HepG2 (cell line): ENCODE results near the gene SPRR4. TPM values are rescaled to one million over a fixed set of nuclear protein-coding genes. Genes with fewer than 3 reads are reported as not detected.

Experiments
- ATAC-seq: fragments of 200-7000 bp; cut with Tn5 transposase; 3 replicates; pipeline ENCODE4 v1.9.1; 2020; ENCODE audit warnings: mild to moderate bottlenecking, moderate library complexity
- Bru-seq: library from RNA; stranded (reverse); fragments of 400-500 nt; gene quantifications from one replicate; lab custom pipeline; 2021; lab: Mats Ljungman, UMichigan
- BruChase-seq, 2 experiments: library from RNA; stranded (reverse); fragments of 400-500 nt; gene quantifications; one replicate each; lab custom pipeline; 2021; lab: Mats Ljungman, UMichigan
- BruUV-seq: library from RNA; stranded (reverse); fragments of 400-500 nt; replicated peaks from 2 replicates; lab custom pipeline; 2021; lab: Mats Ljungman, UMichigan
- CTCF ChIA-PET: fragments of 300-600 bp; formaldehyde crosslinking; extraction: SDS; loops from one replicate; lab custom pipeline; 2021; ENCODE audit warnings: low total read pairs, inconsistent platforms, low intra/inter-chr PET ratio; lab: Yijun Ruan, JAX
- POLR2A ChIA-PET: fragments of 350-600 bp; sonication (Branson Sonifier 250); formaldehyde crosslinking; loops from one replicate; lab custom pipeline; 2020; ENCODE audit warnings: antibody characterized with exemption, inconsistent platforms; lab: Yijun Ruan, JAX
- DNase-seq: peaks from one replicate; pipeline ENCODE4 v3.0.0-alpha.2; 2015; ENCODE audit warnings: low spot score
- FAIRE-seq: peaks from 3 replicates; lab custom pipeline; 2011; peaks lifted over from hg19 to GRCh38; lab: Jason Lieb, UNC
- H2AFZ ChIP-seq: one replicate; pipeline ENCODE4 v1.6.1; 2011; ENCODE audit warnings: low read length, inconsistent platforms
- H3K27ac ChIP-seq: fragments of 300-600 bp; 3 replicates; pipeline ENCODE4 v1.8.0; 2011; ENCODE audit warnings: mixed run types, mild to moderate bottlenecking, mixed read lengths, low read length, inconsistent platforms; ENCODE audit not compliant: insufficient read depth; ENCODE audit errors: extremely low read length
- H3K27me3 ChIP-seq, 2 experiments: fragments of 200-600 bp in 1 of 2; 2 replicates in 1 of 2; 3 replicates in 1 of 2; pipeline versions ENCODE4 v1.6.0 to v1.8.0; 2011; ENCODE audit warnings: low read length in 2 of 2, mild to moderate bottlenecking in 2 of 2, moderate library complexity in 2 of 2, inconsistent platforms in 1 of 2; ENCODE audit not compliant: insufficient read depth in 2 of 2, control insufficient read depth in 1 of 2
- H3K36me3 ChIP-seq, 2 experiments: fragments of 200-600 bp in 1 of 2; replicated peaks in 1 of 2; 2 replicates in 1 of 2; 3 replicates in 1 of 2; pipeline versions ENCODE4 v1.5.1 to v1.8.0; 2011; ENCODE audit warnings: low read length in 2 of 2, inconsistent platforms in 1 of 2; ENCODE audit not compliant: insufficient read depth in 2 of 2, control insufficient read depth in 1 of 2
- H3K4me1 ChIP-seq: 2 replicates; pipeline ENCODE4 v1.5.1; 2012; ENCODE audit warnings: low read length, inconsistent platforms; ENCODE audit not compliant: insufficient read depth
- H3K4me2 ChIP-seq: 2 replicates; pipeline ENCODE4 v1.6.0; 2011; ENCODE audit warnings: low read depth, low read length, inconsistent platforms
- H3K4me3 ChIP-seq, 3 experiments: fragments of 200-600 bp in 1 of 3; sonication (generic), shearing (Covaris generic) in 1 of 3; replicated peaks in 1 of 3; 2 replicates each; pipeline ENCODE4 v1.5.1; 2011 to 2016; ENCODE audit warnings: low read length in 3 of 3, inconsistent platforms in 2 of 3, low read depth in 2 of 3, mild to moderate bottlenecking in 2 of 3, control low read depth in 1 of 3, mixed read lengths in 1 of 3; ENCODE audit not compliant: insufficient read depth in 1 of 3
- H3K79me2 ChIP-seq: one replicate; pipeline ENCODE4 v1.6.1; 2011; ENCODE audit warnings: low read length, inconsistent platforms; ENCODE audit not compliant: insufficient read depth
- H3K9ac ChIP-seq: 2 replicates; pipeline ENCODE4 v1.6.0; 2011; ENCODE audit warnings: mild to moderate bottlenecking, low read depth, low read length, inconsistent platforms; ENCODE audit not compliant: insufficient read depth
- H3K9me3 ChIP-seq: 2 replicates; pipeline ENCODE4 v1.5.1; 2012; ENCODE audit warnings: mild to moderate bottlenecking, low read length
- H4K20me1 ChIP-seq: 2 replicates; pipeline ENCODE4 v1.6.0; 2011; ENCODE audit warnings: inconsistent platforms, mild to moderate bottlenecking, low read length, moderate library complexity; ENCODE audit not compliant: insufficient read depth
- ARNT2 ChIP-seq: sonication (generic); formaldehyde crosslinking; IDR thresholded peaks from 2 replicates; pipeline ENCODE4 v1.8.0; 2022; ENCODE audit warnings: mild to moderate bottlenecking, low read depth, missing genetic modification reagents, moderate library complexity
- HMGA1 ChIP-seq: sonication (generic); formaldehyde crosslinking; conservative IDR thresholded peaks from 2 replicates; pipeline ENCODE4 v1.4.0; 2020; ENCODE audit warnings: missing genetic modification reagents
- HOXA5 ChIP-seq: sonication (generic); formaldehyde crosslinking; IDR thresholded peaks from 2 replicates; pipeline ENCODE4 v1.4.0; 2020; ENCODE audit warnings: missing genetic modification reagents
- ISL2 ChIP-seq: sonication (generic); formaldehyde crosslinking; IDR thresholded peaks from 2 replicates; pipeline ENCODE4 v1.5.0; 2020; ENCODE audit warnings: missing genetic modification reagents
- KLF13 ChIP-seq: sonication (generic); formaldehyde crosslinking; IDR thresholded peaks from 2 replicates; pipeline ENCODE4 v1.4.0; 2020; ENCODE audit warnings: mild to moderate bottlenecking, missing genetic modification reagents
- MED13 ChIP-seq: sonication (generic); formaldehyde crosslinking; IDR thresholded peaks from 2 replicates; pipeline ENCODE4 v1.5.0; 2020; ENCODE audit warnings: missing genetic modification reagents
- NFKB2 ChIP-seq: sonication (generic); formaldehyde crosslinking; IDR thresholded peaks from 2 replicates; pipeline ENCODE4 v1.4.0; 2020; ENCODE audit warnings: missing genetic modification reagents, borderline replicate concordance
- ZFP36 ChIP-seq: fragments of 150-350 bp; IDR thresholded peaks from 2 replicates; pipeline ENCODE4 v1.6.1; 2018; ENCODE audit warnings: borderline replicate concordance, low read length, low read depth; ENCODE audit not compliant: partially characterized antibody
- ZNF274 ChIP-seq: sonication (generic); formaldehyde crosslinking; IDR thresholded peaks from 2 replicates; pipeline ENCODE4 v1.5.1; 2020; ENCODE audit warnings: mild to moderate bottlenecking, missing genetic modification reagents
- ZNF333 ChIP-seq: sonication (generic); formaldehyde crosslinking; IDR thresholded peaks from 2 replicates; pipeline ENCODE4 v1.4.0; 2020; ENCODE audit warnings: mild to moderate bottlenecking, missing genetic modification reagents, borderline replicate concordance
- WGBS: methylation state at CpG from one replicate; pipeline ENCODE4 v1.1.6; 2017; ENCODE audit warnings: low lambda C conversion rate; 5-methylcytosine and 5-hydroxymethylcytosine counted together
- in situ Hi-C: cut with HindIII; loops from 2 replicates; pipeline ENCODE4 v1.10.0; 2017; ENCODE audit warnings: low pct_unique_long_range_greater_than_20kb; ENCODE audit not compliant: extremely low pct_ligation_motif_present
- intact Hi-C: fragments of 100-400 bp; cut with micrococcal nuclease; formaldehyde crosslinking; loops from one replicate; pipeline ENCODE4 v1.10.0; 2022; ENCODE audit not compliant: unreplicated experiment
- long read RNA-seq, 2 experiments: library from RNA in 1 of 2; library from polyadenylated mRNA in 1 of 2; stranded (forward) in 1 of 2; unstranded in 1 of 2; transcript quantifications; one replicate each; pipeline ENCODE4 v2.0.0, GENCODE V29; 2019 to 2022
- polyA minus RNA-seq, 3 experiments: library from RNA; depleted of rRNA, polyadenylated mRNA; stranded (reverse); fragments of >200 nt; gene quantifications; 2 replicates each; pipeline ENCODE4 v1.2.3, GENCODE V29; 2011; ENCODE audit warnings: low replicate concordance in 1 of 3
- polyA plus RNA-seq, 8 experiments: library from polyadenylated mRNA; depleted of rRNA in 3 of 8; stranded (reverse) in 7 of 8; unstranded in 1 of 8; fragments of >200 nt; fragmentation: Illumina TruSeq in 4 of 8; extraction: Trizol in 4 of 8; gene quantifications; 2 replicates each; pipeline versions ENCODE4 v1.2.1 to v1.2.3, GENCODE V29; 2011 to 2016; ENCODE audit warnings: low read depth in 4 of 8, missing spikeins in 1 of 8, mixed read lengths in 1 of 8; ENCODE audit not compliant: insufficient read depth in 1 of 8
- total RNA-seq, 5 experiments: library from RNA; depleted of rRNA; stranded (reverse); fragments of >200 nt; fragmentation: Illumina TruSeq; extraction: Trizol; gene quantifications; 2 replicates each; pipeline ENCODE4 v1.2.3, GENCODE V29; 2016; ENCODE audit warnings: low read depth in 1 of 5

Gene SPRR4, protein sequence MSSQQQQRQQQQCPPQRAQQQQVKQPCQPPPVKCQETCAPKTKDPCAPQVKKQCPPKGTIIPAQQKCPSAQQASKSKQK
- total RNA-seq (2016; rRNA removed; fragmentation: Illumina TruSeq; extraction: Trizol) = not detected in 2 replicates
- not detected in 2 replicates for total RNA-seq (2016; cell fraction: cytosol; rRNA removed; fragmentation: Illumina TruSeq; extraction: Trizol; ENCODE audit: low read depth)
- total RNA-seq (2016; cell fraction: insoluble cytoplasmic fraction; rRNA removed; fragmentation: Illumina TruSeq; extraction: Trizol) = not detected in 2 replicates
- total RNA-seq (2016; cell fraction: membrane; rRNA removed; fragmentation: Illumina TruSeq; extraction: Trizol) = not detected in 2 replicates
- not detected in 2 replicates for total RNA-seq (2016; cell fraction: nucleus; rRNA removed; fragmentation: Illumina TruSeq; extraction: Trizol)
- polyA plus RNA-seq (2011; rRNA removed) = not detected in 2 replicates
- not detected in 2 replicates for polyA plus RNA-seq (2011; cell fraction: cytosol; rRNA removed)
- polyA plus RNA-seq (2011; cell fraction: nucleus; rRNA removed) = not detected in 2 replicates
- polyA plus RNA-seq (2012) = not detected in 2 replicates
- polyA plus RNA-seq (2016; cell fraction: cytosol; fragmentation: Illumina TruSeq; extraction: Trizol; ENCODE audit: low read depth) = not detected in 2 replicates
- not detected in 2 replicates for polyA plus RNA-seq (2016; cell fraction: insoluble cytoplasmic fraction; fragmentation: Illumina TruSeq; extraction: Trizol; ENCODE audit: low read depth)
- polyA plus RNA-seq (2016; cell fraction: membrane; fragmentation: Illumina TruSeq; extraction: Trizol; ENCODE audit: low read depth) = not detected in 2 replicates
- polyA plus RNA-seq (2016; cell fraction: nucleus; fragmentation: Illumina TruSeq; extraction: Trizol; ENCODE audit: insufficient read depth, low read depth) = not detected in 2 replicates
- not detected in 2 replicates for polyA minus RNA-seq (2011; rRNA and poly(A)+ RNA removed; ENCODE audit: low replicate concordance)
- polyA minus RNA-seq (2011; cell fraction: cytosol; rRNA and poly(A)+ RNA removed) = not detected in 2 replicates
- not detected in 2 replicates for polyA minus RNA-seq (2011; cell fraction: nucleus; rRNA and poly(A)+ RNA removed)
- Bru-seq, nascent RNA = not detected
- not detected for BruChase-seq, experiment 1, labeled RNA remaining after a 6-hour chase
- not detected for BruChase-seq, experiment 2, labeled RNA remaining after a 2-hour chase
- long read RNA-seq, experiment 1 = 0 reads
- long read RNA-seq, experiment 2 = 0 reads

DNA sequence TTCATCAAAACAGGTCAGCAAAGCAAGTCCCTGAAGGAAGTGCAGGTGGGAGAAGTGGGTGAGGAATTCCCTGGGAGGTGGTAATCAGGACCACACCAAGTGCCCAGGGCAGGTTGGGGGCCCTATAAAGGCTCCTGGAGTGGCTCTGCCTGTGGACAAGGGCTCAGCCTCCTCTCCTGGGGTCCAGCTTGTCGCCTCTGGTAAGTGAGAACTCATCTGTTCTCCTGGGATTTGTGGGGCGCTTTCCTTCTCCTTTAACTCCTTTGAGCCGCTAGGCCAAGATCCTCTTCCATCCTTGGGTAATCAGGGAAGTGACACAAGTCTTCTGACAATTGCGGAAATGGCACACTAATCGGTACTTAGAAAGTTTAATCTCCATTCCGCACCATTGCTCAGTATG lies at the start of gene SPRR4:
SPRR4 (plus strand) TSS at position 154 of the 400 bp plus-strand sequence. CDS start 1,243 bp downstream, outside the sequence.
- no peak within 1 kb of the TSS for H2AFZ ChIP-seq
- H3K9ac ChIP-seq = no peak within 1 kb of the TSS
- H3K27ac ChIP-seq = no peak within 1 kb of the TSS
- intact Hi-C loops (no loop called here), in situ Hi-C loops (no loop called here)
- no peaks in the 10 kb centered on the region for H3K36me3 ChIP-seq
- no peaks in the 10 kb centered on the region for H3K79me2 ChIP-seq
- ChIA-PET CTCF (no interaction called here), POLR2A (no interaction called here)
- no peak within 1 kb of the TSS for H3K4me2 ChIP-seq
- no peak for TF ChIP-seq HOXA5 (CRISPR knock-in tag)
- TF ChIP-seq NFKB2 (CRISPR knock-in tag) = no peak
- no peak for TF ChIP-seq ZFP36
- no peak for TF ChIP-seq ARNT2 (CRISPR knock-in tag)
- TF ChIP-seq MED13 (CRISPR knock-in tag) = no peak
- TF ChIP-seq ZNF333 (CRISPR knock-in tag) = no peak
- no peak for TF ChIP-seq KLF13 (CRISPR knock-in tag)
- no peak for TF ChIP-seq HMGA1 (CRISPR knock-in tag)
- no peak for TF ChIP-seq ZNF274 (CRISPR knock-in tag)
- no peak for TF ChIP-seq ISL2 (CRISPR knock-in tag)
- no peaks in the 10 kb centered on the region for H4K20me1 ChIP-seq
- H3K4me1 ChIP-seq = no peaks in the 10 kb centered on the region
- FAIRE-seq (no peak), ATAC-seq (no peak), DNase-seq (no peak)
- no peak within 1 kb of the TSS for H3K4me3 ChIP-seq
- no peaks in the 10 kb centered on the region for H3K9me3 ChIP-seq
- no peaks in the 10 kb centered on the region; a peak in 1 of 5 replicates for H3K27me3 ChIP-seq
- no TSS peak for BruUV-seq
- WGBS = 25% methylated on average over 6 of the region's 6 CpGs
